ENCODE results near the gene F2R.

The F2R gene

GRCh38 chr5:76744632-76745031 is 28.7 kb downstream of the F2R start:
- no peaks in the 10 kb centered on the region for H3K27me3 ChIP-seq (ENCODE audit: insufficient read depth, insufficient read length)
- H3K4me1 ChIP-seq (ENCODE audit: insufficient read depth, insufficient read length) = no peaks in the 10 kb centered on the region
- TF ChIP-seq ZNF274 (IDR thresholded peaks at IDR 0.05; ENCODE audit: low read depth, low read length) = no peak
- no peak for TF ChIP-seq YY1 (IDR thresholded peaks at IDR 0.05; ENCODE audit: insufficient read depth, insufficient read length)
- no peak for TF ChIP-seq SUZ12 (IDR thresholded peaks at IDR 0.05; ENCODE audit: extremely low read depth, insufficient read depth, insufficient read length)
- DNase-seq (ENCODE audit: low read depth, low spot score) = no peak
- H3K9me3 ChIP-seq (ENCODE audit: insufficient read depth, low read length) = no peaks in the 10 kb centered on the region
- H3K4me3 ChIP-seq (ENCODE audit: insufficient read length, low read depth) = no peak overlapping the region
- H3K36me3 ChIP-seq (ENCODE audit: insufficient read depth, insufficient read length, low read length) = no peaks in the 10 kb centered on the region
- no peak overlapping the region for H3K9ac ChIP-seq (ENCODE audit: insufficient read length, low read depth)

- no peak for TF ChIP-seq ZNF274 (IDR thresholded peaks at IDR 0.05; ENCODE audit: low read depth, low read length)
- TF ChIP-seq YY1 (IDR thresholded peaks at IDR 0.05; ENCODE audit: insufficient read depth, insufficient read length) = no peak
- no peak for TF ChIP-seq SUZ12 (IDR thresholded peaks at IDR 0.05; ENCODE audit: extremely low read depth, insufficient read depth, insufficient read length)
Observed at GRCh38 chr5:76745670-76746069, 29.7 kb downstream of the F2R start.

GRCh38 chr5:76746677-76747076 is 30.8 kb downstream of the F2R start:
- DNase-seq (ENCODE audit: low read depth, low spot score) = no peak
- no peaks in the 10 kb centered on the region for H3K9me3 ChIP-seq (ENCODE audit: insufficient read depth, low read length)
- H3K36me3 ChIP-seq (ENCODE audit: insufficient read depth, insufficient read length, low read length) = no peaks in the 10 kb centered on the region
- no peak overlapping the region for H3K9ac ChIP-seq (ENCODE audit: insufficient read length, low read depth)
- H3K27me3 ChIP-seq (ENCODE audit: insufficient read depth, insufficient read length) = peaks cover 4% of the 10 kb centered on the region
- H3K4me1 ChIP-seq (ENCODE audit: insufficient read depth, insufficient read length) = no peaks in the 10 kb centered on the region
- no peak for TF ChIP-seq SUZ12 (IDR thresholded peaks at IDR 0.05; ENCODE audit: extremely low read depth, insufficient read depth, insufficient read length)
- TF ChIP-seq YY1 (IDR thresholded peaks at IDR 0.05; ENCODE audit: insufficient read depth, insufficient read length) = no peak
- no peak for TF ChIP-seq ZNF274 (IDR thresholded peaks at IDR 0.05; ENCODE audit: low read depth, low read length)
- H3K4me3 ChIP-seq (ENCODE audit: insufficient read length, low read depth) = no peak overlapping the region

More at GRCh38 chr5:76745670-76746069, 29.7 kb downstream of the F2R start:
- H3K9me3 ChIP-seq (ENCODE audit: insufficient read depth, low read length) = no peaks in the 10 kb centered on the region
- H3K9ac ChIP-seq (ENCODE audit: insufficient read length, low read depth) = no peak overlapping the region
- H3K27me3 ChIP-seq (ENCODE audit: insufficient read depth, insufficient read length) = no peaks in the 10 kb centered on the region
- no peak overlapping the region for H3K4me3 ChIP-seq (ENCODE audit: insufficient read length, low read depth)
- H3K4me1 ChIP-seq (ENCODE audit: insufficient read depth, insufficient read length) = no peaks in the 10 kb centered on the region
- DNase-seq (ENCODE audit: low read depth, low spot score) = no peak
- H3K36me3 ChIP-seq (ENCODE audit: insufficient read depth, insufficient read length, low read length) = no peaks in the 10 kb centered on the region

- Histone ChIP-seq H3K27me3 (ENCODE audit: insufficient read depth, insufficient read length) (peaks cover 4% of the 10 kb centered on the region), H3K4me1 (ENCODE audit: insufficient read depth, insufficient read length) (no peaks in the 10 kb centered on the region), H3K4me3 (ENCODE audit: insufficient read length, low read depth) (no peak overlapping the region), H3K36me3 (ENCODE audit: insufficient read depth, insufficient read length, low read length) (no peaks in the 10 kb centered on the region), H3K9me3 (ENCODE audit: insufficient read depth, low read length) (no peaks in the 10 kb centered on the region), H3K9ac (ENCODE audit: insufficient read length, low read depth) (no peak overlapping the region)
- DNase-seq (ENCODE audit: low read depth, low spot score) = no peak
- TF ChIP-seq ZNF274 (IDR thresholded peaks at IDR 0.05; ENCODE audit: low read depth, low read length) = no peak
- TF ChIP-seq SUZ12 (IDR thresholded peaks at IDR 0.05; ENCODE audit: extremely low read depth, insufficient read depth, insufficient read length) = no peak
- no peak for TF ChIP-seq YY1 (IDR thresholded peaks at IDR 0.05; ENCODE audit: insufficient read depth, insufficient read length)
Observed at GRCh38 chr5:76747706-76748105, 31.8 kb downstream of the F2R start.

GRCh38 chr5:76751291-76751690 is 35.4 kb downstream of the F2R start:
- no peaks in the 10 kb centered on the region for H3K36me3 ChIP-seq (ENCODE audit: insufficient read depth, insufficient read length, low read length)
- H3K27me3 ChIP-seq (ENCODE audit: insufficient read depth, insufficient read length) = peaks cover 4% of the 10 kb centered on the region
- TF ChIP-seq SUZ12 (IDR thresholded peaks at IDR 0.05; ENCODE audit: extremely low read depth, insufficient read depth, insufficient read length) (no peak), ZNF274 (IDR thresholded peaks at IDR 0.05; ENCODE audit: low read depth, low read length) (no peak), YY1 (IDR thresholded peaks at IDR 0.05; ENCODE audit: insufficient read depth, insufficient read length) (no peak)
- no peaks in the 10 kb centered on the region for H3K9me3 ChIP-seq (ENCODE audit: insufficient read depth, low read length)
- H3K9ac ChIP-seq (ENCODE audit: insufficient read length, low read depth) = no peak overlapping the region
- no peak for DNase-seq (ENCODE audit: low read depth, low spot score)
- no peaks in the 10 kb centered on the region for H3K4me1 ChIP-seq (ENCODE audit: insufficient read depth, insufficient read length)
- H3K4me3 ChIP-seq (ENCODE audit: insufficient read length, low read depth) = no peak overlapping the region

- no peaks in the 10 kb centered on the region for H3K9me3 ChIP-seq (ENCODE audit: insufficient read depth, low read length)
- TF ChIP-seq SUZ12 (IDR thresholded peaks at IDR 0.05; ENCODE audit: extremely low read depth, insufficient read depth, insufficient read length) (no peak), ZNF274 (IDR thresholded peaks at IDR 0.05; ENCODE audit: low read depth, low read length) (no peak), YY1 (IDR thresholded peaks at IDR 0.05; ENCODE audit: insufficient read depth, insufficient read length) (no peak)
- no peak overlapping the region for H3K4me3 ChIP-seq (ENCODE audit: insufficient read length, low read depth)
- no peak for DNase-seq (ENCODE audit: low read depth, low spot score)
- H3K27me3 ChIP-seq (ENCODE audit: insufficient read depth, insufficient read length) = peaks cover 4% of the 10 kb centered on the region
- no peak overlapping the region for H3K9ac ChIP-seq (ENCODE audit: insufficient read length, low read depth)
- H3K4me1 ChIP-seq (ENCODE audit: insufficient read depth, insufficient read length) = no peaks in the 10 kb centered on the region
- no peaks in the 10 kb centered on the region for H3K36me3 ChIP-seq (ENCODE audit: insufficient read depth, insufficient read length, low read length)
Observed at GRCh38 chr5:76754668-76755078, 38.7 kb downstream of the F2R start.

- DNase-seq (ENCODE audit: low read depth, low spot score) = no peak
- no peak overlapping the region for H3K4me3 ChIP-seq (ENCODE audit: insufficient read length, low read depth)
- no peaks in the 10 kb centered on the region for H3K4me1 ChIP-seq (ENCODE audit: insufficient read depth, insufficient read length)
- no peak overlapping the region for H3K9ac ChIP-seq (ENCODE audit: insufficient read length, low read depth)
- peaks cover 4% of the 10 kb centered on the region for H3K27me3 ChIP-seq (ENCODE audit: insufficient read depth, insufficient read length)
- TF ChIP-seq SUZ12 (IDR thresholded peaks at IDR 0.05; ENCODE audit: extremely low read depth, insufficient read depth, insufficient read length) = no peak
- TF ChIP-seq ZNF274 (IDR thresholded peaks at IDR 0.05; ENCODE audit: low read depth, low read length) = no peak
- no peak for TF ChIP-seq YY1 (IDR thresholded peaks at IDR 0.05; ENCODE audit: insufficient read depth, insufficient read length)
- no peaks in the 10 kb centered on the region for H3K9me3 ChIP-seq (ENCODE audit: insufficient read depth, low read length)
- H3K36me3 ChIP-seq (ENCODE audit: insufficient read depth, insufficient read length, low read length) = no peaks in the 10 kb centered on the region
Observed at GRCh38 chr5:76755779-76756637, 40.1 kb downstream of the F2R start.
